HFF-Myc (cell line): ENCODE measurements around the gene PLIN1.

ENCODE experiments used
- DNase-seq: peaks from one replicate; pipeline ENCODE4 v3.0.0-alpha.2; 2011; ENCODE audit warnings: low read depth; ENCODE audit errors: extremely low read depth
- H3K4me3 ChIP-seq: replicated peaks from 2 replicates; pipeline ENCODE4 v1.5.1; 2011; ENCODE audit warnings: low read depth, mild to moderate bottlenecking, control low read depth, low read length
- CTCF ChIP-seq: IDR thresholded peaks from 2 replicates; pipeline ENCODE4 v1.5.1; 2012; ENCODE audit warnings: mild to moderate bottlenecking, low read depth, low read length, control low read depth; ENCODE audit errors: missing control alignments

The PLIN1 gene

GRCh38 chr15:89686522-89686921 is 7.4 kb upstream of the PLIN1 start:
- no peak for TF ChIP-seq CTCF
- DNase-seq, result no peak
- no peak overlapping the region for H3K4me3 ChIP-seq

- no peak for DNase-seq
- no peak for TF ChIP-seq CTCF
- H3K4me3 ChIP-seq, result no peak overlapping the region
These were observed 6.8 kb upstream of the PLIN1 start for GRCh38 chr15:89685995-89686394.

- TF ChIP-seq CTCF, result no peak
- H3K4me3 ChIP-seq, result no peak overlapping the region
- no peak for DNase-seq
These were observed 2.0 kb upstream of the PLIN1 start for GRCh38 chr15:89681146-89681545.

GRCh38 chr15:89680282-89680873 is 1.2 kb upstream of the PLIN1 start:
- no peak overlapping the region for H3K4me3 ChIP-seq
- no peak for DNase-seq
- TF ChIP-seq CTCF, result no peak

- no peak for DNase-seq
- no peak for TF ChIP-seq CTCF
- H3K4me3 ChIP-seq, result no peak overlapping the region
These were observed 1.8 kb downstream of the PLIN1 start for GRCh38 chr15:89677381-89677780.

GRCh38 chr15:89675606-89676005 is 3.6 kb downstream of the PLIN1 start:
- TF ChIP-seq CTCF, result no peak
- DNase-seq, result no peak
- no peak overlapping the region for H3K4me3 ChIP-seq

- H3K4me3 ChIP-seq, result no peak overlapping the region
- DNase-seq, result no peak
- TF ChIP-seq CTCF, result no peak
These were observed 4.6 kb downstream of the PLIN1 start for GRCh38 chr15:89674526-89674925.
